Activated CD4-positive, alpha-beta T cell treated with anti-CD3 and anti-CD28 coated beads for 1 hour (primary cell): Measurements from ENCODE around the gene RNF11.

Source experiments
- DNase-seq: peaks from one replicate; pipeline ENCODE4 v3.0.0-alpha.2; 2020

Gene RNF11

GRCh38 chr1:51316846-51317120 lies 80.7 kb downstream of the RNF11 start:
- no peak for DNase-seq

DNA sequence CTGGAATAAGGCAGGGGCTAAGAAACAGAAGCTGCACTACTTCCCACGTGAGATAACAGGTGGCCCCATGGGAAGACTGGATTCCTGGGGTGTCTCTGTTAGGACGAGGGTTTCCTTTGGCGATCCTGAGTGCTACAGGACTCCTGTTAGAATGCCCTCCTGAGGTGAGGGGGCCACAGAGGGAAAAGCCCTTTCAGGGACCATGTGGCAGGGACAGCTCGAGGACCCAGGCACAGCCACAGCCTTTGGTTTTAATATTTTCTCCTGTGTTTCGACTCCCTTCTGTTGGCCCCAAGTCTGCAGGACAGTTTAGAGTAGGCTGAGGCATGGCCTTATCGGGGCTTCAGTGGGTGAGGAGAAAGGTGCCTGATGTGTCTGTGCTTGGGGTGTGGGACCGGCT lies 81.7 kb downstream of the RNF11 start:
- no peak for DNase-seq

DNA sequence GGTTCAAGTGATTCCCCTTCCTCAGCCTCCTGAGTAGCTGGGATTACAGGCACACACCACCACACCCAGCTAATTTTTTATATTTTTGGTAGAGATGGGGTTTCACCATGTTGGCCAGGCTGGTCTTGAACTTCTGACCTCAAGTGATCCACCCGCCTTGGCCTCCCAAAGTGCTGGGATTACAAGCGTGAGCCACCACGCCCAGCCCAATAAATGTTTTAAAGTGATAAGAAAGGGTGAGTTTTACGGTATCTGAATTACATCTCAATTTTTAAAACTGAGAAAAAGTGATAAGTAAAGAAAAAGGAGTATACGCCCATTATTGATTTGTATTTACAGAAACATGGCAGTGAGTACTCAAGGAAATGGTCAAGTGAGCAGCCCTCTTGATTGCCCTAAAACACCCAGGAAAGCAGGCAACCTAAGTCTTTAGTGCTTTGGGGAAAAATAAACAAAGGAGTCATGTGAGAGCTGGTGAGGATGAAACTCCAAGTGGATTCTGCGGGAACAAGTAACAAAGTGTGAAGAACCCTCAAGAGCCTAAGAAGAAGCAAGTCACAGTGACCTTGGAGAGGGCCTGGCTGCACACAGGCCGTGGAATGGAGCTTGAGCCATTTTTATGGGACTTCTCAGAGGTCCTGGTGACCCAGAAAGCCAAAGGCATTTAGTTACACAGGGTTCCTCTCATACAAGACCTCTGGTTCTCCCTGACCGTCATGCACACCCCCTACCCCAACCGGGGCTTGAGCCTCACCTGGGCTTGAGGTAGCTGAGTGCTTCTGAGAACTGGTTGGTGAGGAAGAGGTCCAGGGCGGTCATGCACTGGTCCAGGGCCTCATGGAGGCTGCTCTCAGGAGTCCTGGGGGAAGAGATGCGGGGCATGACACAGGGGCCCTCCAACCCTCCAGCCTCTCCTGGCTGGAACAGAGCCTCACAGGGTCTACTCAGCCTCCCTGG lies 85.2 kb downstream of the RNF11 start:
- no peak for DNase-seq

- DNase-seq, result no peak
Measured at GRCh38 chr1:51321924-51322280, 85.8 kb downstream of the RNF11 start.

- DNase-seq, result no peak
Measured at GRCh38 chr1:51322417-51323101, 86.5 kb downstream of the RNF11 start.
